ENCODE results near the gene DYNC1I1. TPM values are rescaled to one million over a fixed set of nuclear protein-coding genes. Genes with fewer than 3 reads are reported as not detected.

The DYNC1I1 gene
- total RNA-seq, 4 donors from 2014 or later = 1.7 to 6.8 (median 4.2) TPM

- no peak for ATAC-seq (ENCODE audit: low FRiP score)
- TF ChIP-seq, protein P1, sequence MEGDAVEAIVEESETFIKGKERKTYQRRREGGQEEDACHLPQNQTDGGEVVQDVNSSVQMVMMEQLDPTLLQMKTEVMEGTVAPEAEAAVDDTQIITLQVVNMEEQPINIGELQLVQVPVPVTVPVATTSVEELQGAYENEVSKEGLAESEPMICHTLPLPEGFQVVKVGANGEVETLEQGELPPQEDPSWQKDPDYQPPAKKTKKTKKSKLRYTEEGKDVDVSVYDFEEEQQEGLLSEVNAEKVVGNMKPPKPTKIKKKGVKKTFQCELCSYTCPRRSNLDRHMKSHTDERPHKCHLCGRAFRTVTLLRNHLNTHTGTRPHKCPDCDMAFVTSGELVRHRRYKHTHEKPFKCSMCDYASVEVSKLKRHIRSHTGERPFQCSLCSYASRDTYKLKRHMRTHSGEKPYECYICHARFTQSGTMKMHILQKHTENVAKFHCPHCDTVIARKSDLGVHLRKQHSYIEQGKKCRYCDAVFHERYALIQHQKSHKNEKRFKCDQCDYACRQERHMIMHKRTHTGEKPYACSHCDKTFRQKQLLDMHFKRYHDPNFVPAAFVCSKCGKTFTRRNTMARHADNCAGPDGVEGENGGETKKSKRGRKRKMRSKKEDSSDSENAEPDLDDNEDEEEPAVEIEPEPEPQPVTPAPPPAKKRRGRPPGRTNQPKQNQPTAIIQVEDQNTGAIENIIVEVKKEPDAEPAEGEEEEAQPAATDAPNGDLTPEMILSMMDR (IDR thresholded peaks at IDR 0.05) = no peak
- no peak for DNase-seq (ENCODE audit: low spot score)
These were observed 232.9 kb downstream of the DYNC1I1 start for GRCh38 chr7:96005271-96005670.

DNA sequence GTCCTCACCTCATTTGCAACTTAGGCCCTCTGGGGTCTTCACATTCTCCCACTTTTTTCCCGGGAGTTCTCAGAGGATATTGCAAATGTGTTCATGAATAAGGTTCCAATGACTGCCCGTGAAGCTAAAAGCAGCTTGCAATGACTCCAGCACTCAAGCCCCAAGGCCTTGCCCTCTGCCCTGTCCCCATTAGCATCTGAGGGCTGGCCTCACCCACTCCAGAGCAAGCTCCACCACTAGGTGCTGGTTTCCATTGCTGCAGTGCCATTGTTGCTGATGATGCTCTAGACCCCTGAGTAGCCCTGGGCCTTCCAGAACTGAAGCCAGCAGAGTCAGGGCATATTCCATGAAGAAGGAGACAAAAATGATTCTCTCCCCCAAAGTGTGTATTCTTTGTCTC, 236.8 kb downstream of the DYNC1I1 start:
- DNase-seq (ENCODE audit: low spot score) (no peak), ATAC-seq (ENCODE audit: low FRiP score) (no peak)
- TF ChIP-seq, protein P1 (IDR thresholded peaks at IDR 0.05) = no peak

GRCh38 chr7:96013836-96014235, 241.5 kb downstream of the DYNC1I1 start:
- no peak for ATAC-seq (ENCODE audit: low FRiP score)
- no peak for DNase-seq (ENCODE audit: low spot score)
- TF ChIP-seq, protein P1 (IDR thresholded peaks at IDR 0.05) = no peak

GRCh38 chr7:96014617-96015016, 242.3 kb downstream of the DYNC1I1 start:
- DNase-seq (ENCODE audit: low spot score) = no peak
- TF ChIP-seq, protein P1 (IDR thresholded peaks at IDR 0.05) = no peak
- ATAC-seq (ENCODE audit: low FRiP score) = no peak

DNA sequence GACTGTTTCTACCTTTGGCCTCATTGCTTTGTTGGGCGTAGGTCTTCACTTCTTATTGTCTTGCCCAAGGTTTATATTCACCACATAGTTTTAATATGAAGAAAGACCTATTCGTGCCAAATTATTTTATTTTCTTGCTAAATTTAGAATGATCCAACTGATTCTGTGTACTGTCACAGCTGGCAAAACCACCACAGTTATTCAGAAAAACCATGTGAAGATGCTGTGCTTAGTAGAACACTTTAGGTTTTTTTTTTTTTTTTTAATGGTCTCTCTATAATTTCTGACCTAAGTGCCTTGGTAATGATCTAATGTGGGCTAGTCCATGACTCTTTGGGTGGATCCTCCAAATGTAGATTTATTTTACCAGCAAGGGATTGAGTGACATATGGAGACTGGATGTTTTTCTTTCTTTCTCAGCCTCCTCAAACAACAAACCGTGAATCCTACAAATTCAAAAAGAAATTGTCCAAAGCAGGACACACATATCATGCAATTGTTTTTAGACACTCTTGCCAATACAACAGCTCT, 243.8 kb downstream of the DYNC1I1 start:
- DNase-seq (ENCODE audit: low spot score) (no peak), ATAC-seq (ENCODE audit: low FRiP score) (no peak)
- TF ChIP-seq, protein P1 (IDR thresholded peaks at IDR 0.05) = no peak

- TF ChIP-seq, protein P1 (IDR thresholded peaks at IDR 0.05) = no peak
- ATAC-seq (ENCODE audit: low FRiP score) = no peak
- no peak for DNase-seq (ENCODE audit: low spot score)
These were observed 244.4 kb downstream of the DYNC1I1 start for GRCh38 chr7:96016735-96017134.

- ATAC-seq (ENCODE audit: low FRiP score) (no peak), DNase-seq (ENCODE audit: low spot score) (no peak)
- TF ChIP-seq, protein P1 (IDR thresholded peaks at IDR 0.05) = no peak
These were observed 245.5 kb downstream of the DYNC1I1 start for GRCh38 chr7:96017877-96018276.
